Mesenchymal stem cell (in vitro differentiated cells and primary cell): ENCODE data around the gene GRID2.

Experiments used
- DNase-seq: peaks from one replicate; pipeline ENCODE4 v3.0.0-alpha.2; 2013
- H2AFZ ChIP-seq: one replicate; pipeline ENCODE4 v1.6.1; 2013; ENCODE audit warnings: low read depth, mild to moderate bottlenecking, control low read depth, inconsistent platforms, low read length, moderate library complexity
- H2AK5ac ChIP-seq: 2 replicates; pipeline ENCODE4 v1.6.1; 2013; ENCODE audit warnings: low read length, moderate library complexity, mild to moderate bottlenecking, inconsistent platforms; ENCODE audit not compliant: severe bottlenecking
- H2BK120ac ChIP-seq: one replicate; pipeline ENCODE4 v1.6.1; 2013; ENCODE audit warnings: low read depth, mild to moderate bottlenecking, inconsistent platforms, low read length, moderate library complexity
- H2BK12ac ChIP-seq, 2 experiments: one replicate each; pipeline ENCODE4 v1.6.1; 2013; ENCODE audit warnings: inconsistent platforms in 2 of 2, low read length in 2 of 2, mild to moderate bottlenecking in 2 of 2, moderate library complexity in 2 of 2, control low read depth in 1 of 2
- H2BK15ac ChIP-seq: one replicate; pipeline ENCODE4 v1.6.1; 2013; ENCODE audit warnings: mild to moderate bottlenecking, low read depth, inconsistent platforms; ENCODE audit not compliant: poor library complexity, severe bottlenecking
- H2BK5ac ChIP-seq: 2 replicates; pipeline ENCODE4 v1.6.1; 2013; ENCODE audit warnings: low read depth, mild to moderate bottlenecking, low read length, control low read depth, inconsistent platforms; ENCODE audit not compliant: poor library complexity, severe bottlenecking
- H3K14ac ChIP-seq, 2 experiments: one replicate each; pipeline ENCODE4 v1.6.1; 2013; ENCODE audit warnings: inconsistent platforms in 2 of 2, low read length in 2 of 2, control low read depth in 1 of 2, mild to moderate bottlenecking in 1 of 2, moderate library complexity in 1 of 2
- H3K18ac ChIP-seq, 2 experiments: one replicate each; pipeline ENCODE4 v1.6.1; 2013; ENCODE audit warnings: inconsistent platforms in 2 of 2, low read length in 2 of 2, control low read depth in 1 of 2, low read depth in 1 of 2, mild to moderate bottlenecking in 1 of 2
- H3K23ac ChIP-seq, 2 experiments: one replicate each; pipeline ENCODE4 v1.6.1; 2013; ENCODE audit warnings: inconsistent platforms in 2 of 2, low read length in 2 of 2, mild to moderate bottlenecking in 2 of 2, moderate library complexity in 2 of 2, control low read depth in 1 of 2
- H3K27ac ChIP-seq: 2 replicates; pipeline ENCODE4 v1.5.1; 2013; ENCODE audit warnings: mild to moderate bottlenecking, moderate library complexity, low read length, control low read depth, inconsistent platforms; ENCODE audit not compliant: poor library complexity, severe bottlenecking
- H3K27me3 ChIP-seq, 2 experiments: 2 replicates each; pipeline versions ENCODE4 v1.6.1 to v1.7.0; 2013; ENCODE audit warnings: low read length in 2 of 2, mild to moderate bottlenecking in 2 of 2, moderate library complexity in 2 of 2, control low read depth in 1 of 2, inconsistent platforms in 1 of 2; ENCODE audit not compliant: control insufficient read depth in 1 of 2, insufficient read depth in 1 of 2
- H3K36me3 ChIP-seq, 2 experiments: 2 replicates each; pipeline versions ENCODE4 v1.6.1 to v1.7.0; 2013; ENCODE audit warnings: low read length in 2 of 2, control low read depth in 1 of 2, inconsistent platforms in 1 of 2, low read depth in 1 of 2, mild to moderate bottlenecking in 1 of 2; ENCODE audit not compliant: insufficient read depth in 2 of 2, control insufficient read depth in 1 of 2
- H3K4ac ChIP-seq, 2 experiments: one replicate each; pipeline ENCODE4 v1.6.1; 2013; ENCODE audit warnings: inconsistent platforms in 2 of 2, low read length in 2 of 2, mild to moderate bottlenecking in 2 of 2, moderate library complexity in 2 of 2, control low read depth in 1 of 2, low read depth in 1 of 2
- H3K4me1 ChIP-seq: 2 replicates; pipeline ENCODE4 v1.6.1; 2013; ENCODE audit warnings: low read depth, low read length, control low read depth; ENCODE audit not compliant: control insufficient read depth, insufficient read depth
- H3K4me2 ChIP-seq: 2 replicates; pipeline ENCODE4 v1.6.1; 2013; ENCODE audit warnings: low read length, mild to moderate bottlenecking, inconsistent platforms; ENCODE audit not compliant: poor library complexity, severe bottlenecking
- H3K4me3 ChIP-seq, 2 experiments: 2 replicates each; pipeline versions ENCODE4 v1.5.1 to v1.7.0; 2013; ENCODE audit warnings: low read length in 2 of 2, mild to moderate bottlenecking in 2 of 2, control low read depth in 1 of 2, low read depth in 1 of 2; ENCODE audit not compliant: insufficient read depth in 1 of 2
- H3K79me1 ChIP-seq: replicated peaks from 2 replicates; pipeline ENCODE4 v1.6.1; 2013; ENCODE audit warnings: mild to moderate bottlenecking, control low read depth, low read length, inconsistent platforms; ENCODE audit not compliant: poor library complexity, severe bottlenecking
- H3K9ac ChIP-seq: 2 replicates; pipeline ENCODE4 v1.7.0; 2013; ENCODE audit warnings: mild to moderate bottlenecking, low read length, moderate library complexity
- H3K9me3 ChIP-seq: 2 replicates; pipeline ENCODE4 v1.7.0; 2013; ENCODE audit warnings: mild to moderate bottlenecking, low read length; ENCODE audit not compliant: control insufficient read depth
- H4K8ac ChIP-seq: one replicate; pipeline ENCODE4 v1.6.1; 2013; ENCODE audit warnings: inconsistent platforms, mild to moderate bottlenecking, low read length, moderate library complexity
- H4K91ac ChIP-seq: one replicate; pipeline ENCODE4 v1.6.1; 2013; ENCODE audit warnings: mild to moderate bottlenecking, low read length, inconsistent platforms
- WGBS: methylation state at CpG from one replicate; pipeline ENCODE4 v1.1.7; 2013; ENCODE audit warnings: mixed read lengths; 5-methylcytosine and 5-hydroxymethylcytosine counted together

The GRID2 gene

DNA sequence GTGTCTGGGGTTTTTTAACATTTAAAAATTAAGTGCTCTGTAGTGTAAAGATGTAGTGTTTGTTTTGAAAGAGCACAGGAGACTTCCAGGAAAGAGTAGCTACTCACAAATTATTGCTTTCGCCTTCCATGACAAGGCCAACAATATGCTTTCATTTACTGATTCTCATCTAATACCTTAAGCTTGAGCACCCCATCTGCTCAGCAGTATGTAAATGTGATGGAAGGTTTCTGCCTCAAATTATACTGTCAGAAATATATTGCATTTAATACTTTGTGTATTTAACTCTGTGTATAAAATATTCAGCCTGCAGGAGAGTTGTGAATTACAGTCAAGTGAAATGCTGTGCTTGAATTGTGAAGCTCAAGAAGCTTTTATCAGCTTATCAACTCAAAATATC lies 1228.5 kb downstream of the GRID2 start:
- Histone ChIP-seq H3K79me1 (no peaks in the 10 kb centered on the region), H3K27ac (no peak overlapping the region), H3K27me3 (no peaks in the 10 kb centered on the region), H3K9me3 (no peaks in the 10 kb centered on the region), H2AFZ (no peak overlapping the region), H4K8ac (no peak overlapping the region), H3K4me2 (no peak overlapping the region), H3K9ac (no peak overlapping the region), H2BK5ac (no peak overlapping the region), H2AK5ac (no peak overlapping the region), H2BK15ac (no peak overlapping the region), H3K14ac (no peak overlapping the region), H4K91ac (no peak overlapping the region), H3K18ac (no peak overlapping the region), H3K4ac (no peak overlapping the region), H3K23ac (no peak overlapping the region), H2BK120ac (no peak overlapping the region), H2BK12ac (no peak overlapping the region), H3K36me3 (no peaks in the 10 kb centered on the region), H3K4me1 (no peaks in the 10 kb centered on the region), H3K4me3 (no peak overlapping the region)
- no peak for DNase-seq
- WGBS: no CpG with 5 or more reads among the region's 1 CpG

DNA sequence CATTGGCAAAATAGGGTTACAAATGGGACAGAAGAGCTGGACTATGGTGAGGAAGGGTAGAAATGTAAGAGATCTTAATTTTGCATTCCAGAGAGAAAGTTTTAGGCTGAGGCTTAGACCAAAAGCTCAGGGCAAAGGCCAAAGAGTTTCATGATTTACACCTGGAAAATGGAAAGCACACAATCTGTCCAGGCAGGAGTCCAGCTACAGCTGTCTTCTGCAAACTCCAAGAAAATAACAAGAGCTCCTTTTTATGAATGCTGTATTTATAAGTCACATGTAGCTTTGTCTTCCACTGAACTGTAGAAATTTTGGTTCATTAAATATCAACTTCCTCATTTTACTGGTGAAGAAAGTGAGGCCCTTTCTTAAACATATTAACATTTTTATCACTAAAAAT lies 1236.8 kb downstream of the GRID2 start:
- H2AK5ac ChIP-seq: no peak overlapping the region
- H3K4me2 ChIP-seq: no peak overlapping the region
- H3K4ac ChIP-seq: no peak overlapping the region
- no peak overlapping the region for H2AFZ ChIP-seq
- no peak overlapping the region for H3K23ac ChIP-seq
- no peaks in the 10 kb centered on the region for H3K9me3 ChIP-seq
- no peak overlapping the region for H2BK5ac ChIP-seq
- no peak overlapping the region for H3K14ac ChIP-seq
- no peak overlapping the region for H2BK15ac ChIP-seq
- H3K4me1 ChIP-seq: no peaks in the 10 kb centered on the region
- H2BK120ac ChIP-seq: no peak overlapping the region
- H4K91ac ChIP-seq: no peak overlapping the region
- no peak overlapping the region for H3K18ac ChIP-seq
- H2BK12ac ChIP-seq: no peak overlapping the region
- H3K27ac ChIP-seq: no peak overlapping the region
- DNase-seq: no peak
- no peak overlapping the region for H4K8ac ChIP-seq
- no peak overlapping the region for H3K9ac ChIP-seq
- H3K4me3 ChIP-seq: no peak overlapping the region
- no peaks in the 10 kb centered on the region for H3K79me1 ChIP-seq
- H3K36me3 ChIP-seq: no peaks in the 10 kb centered on the region
- no peaks in the 10 kb centered on the region for H3K27me3 ChIP-seq

DNA sequence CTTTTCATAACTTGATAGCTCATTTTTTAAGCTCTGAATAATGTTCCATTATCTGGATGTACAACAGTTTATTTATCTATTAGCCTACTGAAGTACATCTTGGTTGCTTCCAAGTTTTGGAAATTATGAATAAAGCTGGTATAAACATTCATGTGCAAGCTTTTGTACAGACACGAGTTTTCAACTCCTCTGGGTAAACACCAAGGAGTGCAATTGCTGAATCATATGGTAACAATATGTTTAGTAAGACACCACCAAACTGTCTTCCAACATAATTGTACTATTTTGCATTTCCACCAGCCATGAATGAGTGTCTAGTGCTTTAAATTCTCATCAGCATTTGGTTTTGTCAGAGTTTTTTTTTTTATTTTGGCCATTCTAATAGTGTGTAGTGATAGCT lies 1258.1 kb downstream of the GRID2 start:
- H3K27ac ChIP-seq: no peak overlapping the region
- no peak overlapping the region for H4K8ac ChIP-seq
- no peak overlapping the region for H2BK12ac ChIP-seq
- H4K91ac ChIP-seq: no peak overlapping the region
- H3K18ac ChIP-seq: no peak overlapping the region
- no peaks in the 10 kb centered on the region for H3K36me3 ChIP-seq
- H2AK5ac ChIP-seq: no peak overlapping the region
- H2BK5ac ChIP-seq: no peak overlapping the region
- H3K4ac ChIP-seq: no peak overlapping the region
- H3K27me3 ChIP-seq: no peaks in the 10 kb centered on the region
- no peak overlapping the region for H2AFZ ChIP-seq
- no peaks in the 10 kb centered on the region for H3K79me1 ChIP-seq
- H3K4me1 ChIP-seq: no peaks in the 10 kb centered on the region
- no peak for DNase-seq
- H3K4me3 ChIP-seq: no peak overlapping the region
- H3K14ac ChIP-seq: no peak overlapping the region
- no peaks in the 10 kb centered on the region for H3K9me3 ChIP-seq
- H2BK15ac ChIP-seq: no peak overlapping the region
- H3K23ac ChIP-seq: no peak overlapping the region
- H3K4me2 ChIP-seq: no peak overlapping the region
- no peak overlapping the region for H2BK120ac ChIP-seq
- no CpG with 5 or more reads among the region's 1 CpG for WGBS
- H3K9ac ChIP-seq: no peak overlapping the region

DNA sequence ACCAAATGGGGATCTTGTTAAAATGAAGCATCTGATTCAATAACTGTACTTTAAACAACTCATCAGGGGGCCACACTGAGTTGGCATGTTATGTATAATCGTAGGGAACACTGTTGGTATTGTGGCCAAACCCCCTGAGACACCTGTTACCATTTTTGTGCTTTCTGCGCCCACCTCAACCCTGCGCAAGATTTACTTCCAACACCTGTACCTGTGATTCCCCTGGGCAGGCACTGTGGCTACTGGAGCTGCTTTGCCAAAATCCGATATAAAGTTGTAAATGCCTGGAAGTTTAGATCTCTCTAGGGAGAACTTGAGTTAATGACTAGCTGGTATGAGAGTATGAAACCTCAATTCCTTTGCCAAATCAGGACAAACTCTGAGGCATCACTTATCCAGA lies 1265.0 kb downstream of the GRID2 start:
- WGBS: 80% methylated on average over 4 of the region's 4 CpGs
- Histone ChIP-seq H3K4me2 (no peak overlapping the region), H2BK5ac (no peak overlapping the region), H3K18ac (no peak overlapping the region), H3K4me3 (no peak overlapping the region), H4K91ac (no peak overlapping the region), H3K27ac (no peak overlapping the region), H2BK120ac (no peak overlapping the region), H3K36me3 (no peaks in the 10 kb centered on the region), H3K79me1 (no peaks in the 10 kb centered on the region), H3K27me3 (no peaks in the 10 kb centered on the region), H3K23ac (no peak overlapping the region), H3K14ac (no peak overlapping the region), H3K9me3 (no peaks in the 10 kb centered on the region), H4K8ac (no peak overlapping the region), H3K4ac (no peak overlapping the region), H2BK15ac (no peak overlapping the region), H3K4me1 (no peaks in the 10 kb centered on the region), H2AK5ac (no peak overlapping the region), H3K9ac (no peak overlapping the region), H2BK12ac (no peak overlapping the region), H2AFZ (no peak overlapping the region)
- no peak for DNase-seq
